ENCODE data around the gene DNAJC3. TPM values are rescaled to one million over a fixed set of nuclear protein-coding genes. Genes with fewer than 3 reads are reported as not detected.

DNAJC3 gene
- polyA plus RNA-seq, 1 donor (not counting 4 experiments of a cell fraction or from before 2014, with no cell fraction given): 23.8 TPM

DNA sequence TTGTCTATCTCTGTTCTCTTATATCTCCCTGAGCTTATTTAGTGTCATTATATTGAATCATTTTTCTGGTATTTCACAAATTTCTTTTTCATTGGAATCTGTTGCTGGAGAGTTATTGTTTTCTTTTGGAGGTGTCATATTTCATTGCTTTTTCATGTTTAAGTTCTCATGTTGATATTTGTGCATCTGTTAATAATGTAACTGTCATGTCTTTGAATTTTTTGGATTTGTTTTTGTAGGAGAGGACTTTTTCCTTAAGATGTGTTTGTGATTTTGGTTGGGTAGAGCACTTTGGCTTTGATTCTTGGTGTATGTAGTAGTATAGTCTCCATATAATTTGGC, 64.0 kb downstream of the DNAJC3 start:
- dilution Hi-C loops (cut with MboI; ENCODE audit: extremely low pct_ligation_motif_present, low sequenced_read_pairs): no loop called here
- H3K9me1 ChIP-seq (ENCODE audit: control insufficient read depth, extremely low read depth, insufficient read depth, low read length): no peaks in the 10 kb centered on the region
- H3K9me3 ChIP-seq (ENCODE audit: control insufficient read depth, low read depth, low read length): no peaks in the 10 kb centered on the region
- no peak overlapping the region for H3K4me3 ChIP-seq (ENCODE audit: control insufficient read depth in 2 of 3, extremely low read depth in 1 of 3, insufficient read depth in 2 of 3, low read depth in 1 of 3, low read length in 3 of 3)
- H3K79me2 ChIP-seq (ENCODE audit: control insufficient read depth, insufficient read depth, low read length): peaks cover 28% of the 10 kb centered on the region
- H3K27ac ChIP-seq (ENCODE audit: control insufficient read depth, insufficient read depth, low read length): no peak overlapping the region
- H3K36me3 ChIP-seq (ENCODE audit: control insufficient read depth in 2 of 2, extremely low read depth in 1 of 2, insufficient read depth in 2 of 2, low read length in 2 of 2): no peaks in the 10 kb centered on the region
- no peak for DNase-seq (ENCODE audit: low read depth, low spot score)
- H3K4me2 ChIP-seq (ENCODE audit: control insufficient read depth, extremely low read depth, insufficient read depth, low read depth, low read length): no peak overlapping the region
- H3K4me1 ChIP-seq (ENCODE audit: control insufficient read depth, extremely low read depth, insufficient read depth, low read length): no peaks in the 10 kb centered on the region
- H2AFZ ChIP-seq (ENCODE audit: control insufficient read depth, low read length): no peak overlapping the region
- no peaks in the 10 kb centered on the region for H4K20me1 ChIP-seq (ENCODE audit: control insufficient read depth, extremely low read depth, insufficient read depth, low read length)
- no peaks in the 10 kb centered on the region for H3K27me3 ChIP-seq (ENCODE audit: control insufficient read depth, extremely low read depth, insufficient read depth, low read length)
- H3K9ac ChIP-seq (ENCODE audit: control insufficient read depth, extremely low read depth, insufficient read depth, low read length): no peak overlapping the region
- no peak for TF ChIP-seq EZH2 (IDR thresholded peaks at IDR 0.05; ENCODE audit: low read length)
- TF ChIP-seq, protein P1, sequence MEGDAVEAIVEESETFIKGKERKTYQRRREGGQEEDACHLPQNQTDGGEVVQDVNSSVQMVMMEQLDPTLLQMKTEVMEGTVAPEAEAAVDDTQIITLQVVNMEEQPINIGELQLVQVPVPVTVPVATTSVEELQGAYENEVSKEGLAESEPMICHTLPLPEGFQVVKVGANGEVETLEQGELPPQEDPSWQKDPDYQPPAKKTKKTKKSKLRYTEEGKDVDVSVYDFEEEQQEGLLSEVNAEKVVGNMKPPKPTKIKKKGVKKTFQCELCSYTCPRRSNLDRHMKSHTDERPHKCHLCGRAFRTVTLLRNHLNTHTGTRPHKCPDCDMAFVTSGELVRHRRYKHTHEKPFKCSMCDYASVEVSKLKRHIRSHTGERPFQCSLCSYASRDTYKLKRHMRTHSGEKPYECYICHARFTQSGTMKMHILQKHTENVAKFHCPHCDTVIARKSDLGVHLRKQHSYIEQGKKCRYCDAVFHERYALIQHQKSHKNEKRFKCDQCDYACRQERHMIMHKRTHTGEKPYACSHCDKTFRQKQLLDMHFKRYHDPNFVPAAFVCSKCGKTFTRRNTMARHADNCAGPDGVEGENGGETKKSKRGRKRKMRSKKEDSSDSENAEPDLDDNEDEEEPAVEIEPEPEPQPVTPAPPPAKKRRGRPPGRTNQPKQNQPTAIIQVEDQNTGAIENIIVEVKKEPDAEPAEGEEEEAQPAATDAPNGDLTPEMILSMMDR (optimal IDR thresholded peaks at IDR 0.05 in 1 of 3, IDR thresholded peaks at IDR 0.05 in 1 of 3, conservative IDR thresholded peaks at IDR 0.05 in 1 of 3; ENCODE audit: extremely low read depth in 1 of 3, insufficient read depth in 2 of 3, low read length in 3 of 3): no peak
- no peak for FAIRE-seq

DNA sequence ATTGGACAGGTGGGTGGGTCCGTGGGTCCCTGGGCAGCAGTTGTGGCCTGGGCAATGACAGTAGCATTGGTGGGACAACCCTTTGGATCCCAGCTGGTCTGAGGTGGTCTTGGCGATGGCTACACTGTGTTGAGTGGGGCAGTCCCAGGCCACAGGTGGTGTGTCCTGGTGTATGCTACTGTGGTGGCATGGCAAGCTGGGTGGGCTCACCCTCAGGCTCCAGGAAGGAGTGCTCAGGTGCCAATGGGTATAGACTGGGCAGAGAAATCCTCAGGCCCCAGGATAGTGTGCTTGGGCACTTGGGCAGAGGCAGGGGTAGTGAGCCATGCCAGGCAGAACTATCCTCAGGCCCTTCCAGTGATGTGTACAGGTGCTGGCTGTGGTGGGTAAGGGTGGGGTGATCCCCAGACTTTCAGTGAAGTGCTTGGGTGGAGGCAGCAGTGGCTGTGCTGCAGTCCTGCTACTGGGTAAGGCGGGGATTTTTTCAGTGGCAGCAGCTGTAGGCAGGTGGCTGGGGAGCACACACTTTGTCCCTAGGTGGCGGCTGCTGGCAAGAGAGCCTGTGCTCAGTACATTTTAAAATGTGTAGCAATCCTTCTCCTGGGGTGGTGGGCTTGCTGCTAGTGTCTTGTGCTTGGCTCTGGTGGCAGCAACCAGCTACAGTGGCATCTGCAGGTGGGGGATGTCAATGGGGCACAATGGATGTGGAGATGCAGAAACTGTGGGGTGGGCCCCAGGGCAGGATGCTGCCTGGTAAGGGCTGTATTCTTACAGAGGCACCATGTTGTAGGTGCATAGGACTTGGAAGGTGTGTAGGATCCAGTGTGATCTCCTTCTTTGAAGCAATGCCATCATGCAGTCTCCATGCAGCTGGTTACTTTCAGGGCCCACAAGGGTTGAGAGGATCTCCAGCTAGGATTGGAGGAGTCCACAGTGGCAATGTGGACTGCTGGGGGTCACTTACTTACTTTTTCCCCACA, 64.9 kb downstream of the DNAJC3 start:
- TF ChIP-seq, protein P1 (optimal IDR thresholded peaks at IDR 0.05 in 1 of 3, IDR thresholded peaks at IDR 0.05 in 1 of 3, conservative IDR thresholded peaks at IDR 0.05 in 1 of 3; ENCODE audit: extremely low read depth in 1 of 3, insufficient read depth in 2 of 3, low read length in 3 of 3): no peak
- TF ChIP-seq EZH2 (IDR thresholded peaks at IDR 0.05; ENCODE audit: low read length): no peak
- Histone ChIP-seq H3K4me3 (ENCODE audit: control insufficient read depth in 2 of 3, extremely low read depth in 1 of 3, insufficient read depth in 2 of 3, low read depth in 1 of 3, low read length in 3 of 3) (no peak overlapping the region), H2AFZ (ENCODE audit: control insufficient read depth, low read length) (no peak overlapping the region), H3K9ac (ENCODE audit: control insufficient read depth, extremely low read depth, insufficient read depth, low read length) (no peak overlapping the region), H3K36me3 (ENCODE audit: control insufficient read depth in 2 of 2, extremely low read depth in 1 of 2, insufficient read depth in 2 of 2, low read length in 2 of 2) (no peaks in the 10 kb centered on the region), H3K4me1 (ENCODE audit: control insufficient read depth, extremely low read depth, insufficient read depth, low read length) (no peaks in the 10 kb centered on the region), H3K9me1 (ENCODE audit: control insufficient read depth, extremely low read depth, insufficient read depth, low read length) (no peaks in the 10 kb centered on the region), H3K4me2 (ENCODE audit: control insufficient read depth, extremely low read depth, insufficient read depth, low read depth, low read length) (no peak overlapping the region), H3K27me3 (ENCODE audit: control insufficient read depth, extremely low read depth, insufficient read depth, low read length) (no peaks in the 10 kb centered on the region), H3K79me2 (ENCODE audit: control insufficient read depth, insufficient read depth, low read length) (peaks cover 28% of the 10 kb centered on the region), H3K9me3 (ENCODE audit: control insufficient read depth, low read depth, low read length) (no peaks in the 10 kb centered on the region), H4K20me1 (ENCODE audit: control insufficient read depth, extremely low read depth, insufficient read depth, low read length) (no peaks in the 10 kb centered on the region), H3K27ac (ENCODE audit: control insufficient read depth, insufficient read depth, low read length) (no peak overlapping the region)
- no peak for FAIRE-seq
- DNase-seq (ENCODE audit: low read depth, low spot score): no peak
- dilution Hi-C loops (cut with MboI; ENCODE audit: extremely low pct_ligation_motif_present, low sequenced_read_pairs): no loop called here
